ENCODE measurements around the gene NUCKS1. TPM values are rescaled to one million over a fixed set of nuclear protein-coding genes. Genes with fewer than 3 reads are reported as not detected.

Gene NUCKS1
- total and polyA plus RNA-seq, 2 of the 13 experiments (the other 11 are each of a cell fraction or from before 2014, with no cell fraction given), result 35.5 to 117 TPM

GRCh38 chr1:205774198-205775014, 24.4 kb upstream of the NUCKS1 start (continued):
- TF ChIP-seq, protein P1, sequence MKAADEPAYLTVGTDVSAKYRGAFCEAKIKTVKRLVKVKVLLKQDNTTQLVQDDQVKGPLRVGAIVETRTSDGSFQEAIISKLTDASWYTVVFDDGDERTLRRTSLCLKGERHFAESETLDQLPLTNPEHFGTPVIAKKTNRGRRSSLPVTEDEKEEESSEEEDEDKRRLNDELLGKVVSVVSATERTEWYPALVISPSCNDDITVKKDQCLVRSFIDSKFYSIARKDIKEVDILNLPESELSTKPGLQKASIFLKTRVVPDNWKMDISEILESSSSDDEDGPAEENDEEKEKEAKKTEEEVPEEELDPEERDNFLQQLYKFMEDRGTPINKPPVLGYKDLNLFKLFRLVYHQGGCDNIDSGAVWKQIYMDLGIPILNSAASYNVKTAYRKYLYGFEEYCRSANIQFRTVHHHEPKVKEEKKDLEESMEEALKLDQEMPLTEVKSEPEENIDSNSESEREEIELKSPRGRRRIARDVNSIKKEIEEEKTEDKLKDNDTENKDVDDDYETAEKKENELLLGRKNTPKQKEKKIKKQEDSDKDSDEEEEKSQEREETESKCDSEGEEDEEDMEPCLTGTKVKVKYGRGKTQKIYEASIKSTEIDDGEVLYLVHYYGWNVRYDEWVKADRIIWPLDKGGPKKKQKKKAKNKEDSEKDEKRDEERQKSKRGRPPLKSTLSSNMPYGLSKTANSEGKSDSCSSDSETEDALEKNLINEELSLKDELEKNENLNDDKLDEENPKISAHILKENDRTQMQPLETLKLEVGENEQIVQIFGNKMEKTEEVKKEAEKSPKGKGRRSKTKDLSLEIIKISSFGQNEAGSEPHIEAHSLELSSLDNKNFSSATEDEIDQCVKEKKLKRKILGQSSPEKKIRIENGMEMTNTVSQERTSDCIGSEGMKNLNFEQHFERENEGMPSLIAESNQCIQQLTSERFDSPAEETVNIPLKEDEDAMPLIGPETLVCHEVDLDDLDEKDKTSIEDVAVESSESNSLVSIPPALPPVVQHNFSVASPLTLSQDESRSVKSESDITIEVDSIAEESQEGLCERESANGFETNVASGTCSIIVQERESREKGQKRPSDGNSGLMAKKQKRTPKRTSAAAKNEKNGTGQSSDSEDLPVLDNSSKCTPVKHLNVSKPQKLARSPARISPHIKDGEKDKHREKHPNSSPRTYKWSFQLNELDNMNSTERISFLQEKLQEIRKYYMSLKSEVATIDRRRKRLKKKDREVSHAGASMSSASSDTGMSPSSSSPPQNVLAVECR (CRISPR knock-in tag; IDR thresholded peaks at IDR 0.05; ENCODE audit: borderline replicate concordance), result peak; percentile 30; the same call in 1 of the 2 replicates
- TF ChIP-seq ZNF432 (CRISPR knock-in tag; IDR thresholded peaks at IDR 0.05; ENCODE audit: borderline replicate concordance), result no peak
- no peak for TF ChIP-seq CBFB (CRISPR knock-in tag; IDR thresholded peaks at IDR 0.05)
- peak; percentile 59 for TF ChIP-seq THAP11 (CRISPR knock-in tag; IDR thresholded peaks at IDR 0.05)
- TF ChIP-seq POLR2AphosphoS5 (IDR thresholded peaks at IDR 0.05; ENCODE audit: low read depth, low read length), result no peak
- TF ChIP-seq GABPA (IDR thresholded peaks at IDR 0.05; ENCODE audit: low read depth, low read length), result 0 out of 2 replicates have a peak, but pooled peaks have one; percentile 8
- TF ChIP-seq GABPA (CRISPR knock-in tag; IDR thresholded peaks at IDR 0.05; ENCODE audit: low read depth), result no peak
- no peak for TF ChIP-seq MIXL1 (CRISPR knock-in tag; IDR thresholded peaks at IDR 0.05)
- TF ChIP-seq TIGD3 (CRISPR knock-in tag; IDR thresholded peaks at IDR 0.05; ENCODE audit: borderline replicate concordance), result no peak
- TF ChIP-seq ZNF10 (CRISPR knock-in tag; IDR thresholded peaks at IDR 0.05; ENCODE audit: borderline replicate concordance, low read depth), result 0 out of 2 replicates have a peak, but pooled peaks have one; percentile 41
- TF ChIP-seq MAZ (IDR thresholded peaks at IDR 0.05; ENCODE audit: borderline replicate concordance, low read depth, low read length), result no peak
- TF ChIP-seq MAZ (CRISPR knock-in tag; IDR thresholded peaks at IDR 0.05; ENCODE audit: low read depth), result 0 out of 2 replicates have a peak, but pooled peaks have one; percentile 19
- no peak for TF ChIP-seq AKAP8 (CRISPR knock-in tag; IDR thresholded peaks at IDR 0.05)
- TF ChIP-seq HDAC1 (CRISPR knock-in tag; IDR thresholded peaks at IDR 0.05), result peak; percentile 56; the same call in 1 of the 2 replicates
- TF ChIP-seq PLRG1 (conservative IDR thresholded peaks at IDR 0.05), result no peak
- no peak for TF ChIP-seq LCORL (IDR thresholded peaks at IDR 0.05)
- 0 out of 2 replicates have a peak, but pooled peaks have one; percentile 30 for TF ChIP-seq LCORL (CRISPR knock-in tag; IDR thresholded peaks at IDR 0.05)
- TF ChIP-seq, protein P2, sequence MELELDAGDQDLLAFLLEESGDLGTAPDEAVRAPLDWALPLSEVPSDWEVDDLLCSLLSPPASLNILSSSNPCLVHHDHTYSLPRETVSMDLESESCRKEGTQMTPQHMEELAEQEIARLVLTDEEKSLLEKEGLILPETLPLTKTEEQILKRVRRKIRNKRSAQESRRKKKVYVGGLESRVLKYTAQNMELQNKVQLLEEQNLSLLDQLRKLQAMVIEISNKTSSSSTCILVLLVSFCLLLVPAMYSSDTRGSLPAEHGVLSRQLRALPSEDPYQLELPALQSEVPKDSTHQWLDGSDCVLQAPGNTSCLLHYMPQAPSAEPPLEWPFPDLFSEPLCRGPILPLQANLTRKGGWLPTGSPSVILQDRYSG (CRISPR knock-in tag; IDR thresholded peaks at IDR 0.05), result no peak
- TF ChIP-seq ZBTB21 (CRISPR knock-in tag; IDR thresholded peaks at IDR 0.05), result no peak

Measured in HepG2 (cell line).